Measurements from ENCODE around the gene CNP. TPM values are rescaled to one million over a fixed set of nuclear protein-coding genes. Genes with fewer than 3 reads are reported as not detected.

CNP gene
- total and polyA plus RNA-seq, 3 donors from 2014 or later = 40.8 to 89.7 (median 74.3) TPM

DNA sequence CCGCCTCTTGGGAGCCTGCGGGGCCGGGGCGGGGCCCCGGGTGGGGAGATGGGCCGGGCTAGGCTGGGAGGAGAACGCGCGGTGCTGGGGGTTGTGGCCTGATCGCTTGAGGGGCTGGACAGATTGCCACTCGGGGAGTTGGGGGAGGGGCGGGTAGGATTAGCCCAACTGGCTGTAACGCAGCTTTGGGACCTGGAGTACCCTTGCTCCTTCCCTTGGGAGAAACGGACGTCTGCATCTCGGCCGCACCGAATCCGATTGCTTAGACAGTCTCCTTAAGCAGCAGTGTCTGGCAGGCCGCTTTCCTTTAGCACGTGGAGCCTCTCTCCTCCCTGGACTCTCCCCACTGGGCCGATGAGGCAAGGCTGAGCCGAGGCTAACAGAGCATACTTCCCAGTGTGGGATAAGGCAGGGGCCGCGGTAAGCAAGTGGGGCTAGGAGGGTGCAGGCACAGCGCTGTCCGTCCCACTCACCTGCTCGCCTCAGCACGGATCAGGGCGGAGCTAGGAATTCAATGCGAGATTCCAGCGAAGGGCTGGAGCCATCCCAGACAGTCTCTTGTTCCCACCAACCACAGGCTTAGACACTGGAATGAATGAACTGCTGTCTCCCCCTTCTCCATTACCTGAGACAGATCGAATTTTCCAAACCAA is 47.3 kb upstream of the CNP start:
- Histone ChIP-seq H3K27me3 (no peaks in the 10 kb centered on the region), H3K27ac (peak overlapping the region in 1 of 2 donors; percentile 87), H3K4me3 (peak overlapping the region; percentile 82 to 90), H3K4me1 (peaks cover 17% of the 10 kb centered on the region), H3K9me3 (no peaks in the 10 kb centered on the region), H3K36me3 (ENCODE audit: low read depth, missing control alignments) (no peaks in the 10 kb centered on the region)
- TF ChIP-seq, protein P1, sequence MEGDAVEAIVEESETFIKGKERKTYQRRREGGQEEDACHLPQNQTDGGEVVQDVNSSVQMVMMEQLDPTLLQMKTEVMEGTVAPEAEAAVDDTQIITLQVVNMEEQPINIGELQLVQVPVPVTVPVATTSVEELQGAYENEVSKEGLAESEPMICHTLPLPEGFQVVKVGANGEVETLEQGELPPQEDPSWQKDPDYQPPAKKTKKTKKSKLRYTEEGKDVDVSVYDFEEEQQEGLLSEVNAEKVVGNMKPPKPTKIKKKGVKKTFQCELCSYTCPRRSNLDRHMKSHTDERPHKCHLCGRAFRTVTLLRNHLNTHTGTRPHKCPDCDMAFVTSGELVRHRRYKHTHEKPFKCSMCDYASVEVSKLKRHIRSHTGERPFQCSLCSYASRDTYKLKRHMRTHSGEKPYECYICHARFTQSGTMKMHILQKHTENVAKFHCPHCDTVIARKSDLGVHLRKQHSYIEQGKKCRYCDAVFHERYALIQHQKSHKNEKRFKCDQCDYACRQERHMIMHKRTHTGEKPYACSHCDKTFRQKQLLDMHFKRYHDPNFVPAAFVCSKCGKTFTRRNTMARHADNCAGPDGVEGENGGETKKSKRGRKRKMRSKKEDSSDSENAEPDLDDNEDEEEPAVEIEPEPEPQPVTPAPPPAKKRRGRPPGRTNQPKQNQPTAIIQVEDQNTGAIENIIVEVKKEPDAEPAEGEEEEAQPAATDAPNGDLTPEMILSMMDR (IDR thresholded peaks at IDR 0.05) = no peak
- no peak for TF ChIP-seq POLR2A (IDR thresholded peaks at IDR 0.05)
- intact Hi-C loops (cut with DNase I; ENCODE audit: low total_unique reads) = no loop called here
- 5% methylated on average over 10 to 33 of the region's 33 CpGs for WGBS, 2 donors
- peak; percentile 69 for DNase-seq

DNA sequence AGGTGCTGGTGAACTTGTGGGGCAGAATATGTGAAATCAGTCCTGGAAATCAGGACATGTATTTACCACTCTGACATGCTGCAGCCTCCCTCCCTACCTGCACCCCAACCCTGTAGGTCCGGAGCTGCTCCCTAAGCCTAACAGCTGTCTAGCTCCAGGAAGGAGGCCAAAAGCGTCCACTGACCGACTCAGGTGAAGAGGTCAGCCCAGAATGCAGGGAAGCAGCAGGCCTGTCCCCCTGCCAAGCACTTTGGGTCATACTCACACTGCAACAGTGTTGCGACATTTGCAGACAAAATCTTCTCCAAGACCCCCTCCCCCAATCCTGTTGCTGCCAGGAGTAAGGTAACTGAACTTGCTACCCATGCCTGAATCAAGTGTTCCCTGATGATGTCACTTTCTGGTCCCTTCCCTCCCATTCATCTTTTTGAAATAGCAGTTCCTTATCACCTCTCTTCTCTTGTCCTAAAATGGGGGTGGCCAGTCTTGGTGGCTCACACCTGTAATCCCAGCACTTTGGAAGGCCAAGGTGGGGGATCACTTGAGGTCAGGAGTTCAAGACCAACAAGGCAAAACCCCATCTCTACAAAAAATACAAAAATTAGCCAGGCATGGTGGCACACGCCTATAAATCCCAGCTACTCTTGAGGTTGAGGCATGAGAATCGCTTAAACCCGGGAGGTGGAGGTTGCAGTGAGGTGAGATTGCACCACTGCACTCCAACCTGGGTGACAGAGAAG is 46.6 kb upstream of the CNP start:
- Histone ChIP-seq H3K27ac (no peak overlapping the region), H3K4me3 (no peak overlapping the region), H3K9me3 (no peaks in the 10 kb centered on the region), H3K36me3 (ENCODE audit: low read depth, missing control alignments) (no peaks in the 10 kb centered on the region), H3K27me3 (no peaks in the 10 kb centered on the region), H3K4me1 (peaks cover 17% of the 10 kb centered on the region)
- TF ChIP-seq, protein P1 (IDR thresholded peaks at IDR 0.05) = no peak
- no peak for TF ChIP-seq POLR2A (IDR thresholded peaks at IDR 0.05)
- DNase-seq = peak; percentile 49
- WGBS, 2 donors = 57 to 59% methylated on average over 7 of the region's 7 CpGs
- intact Hi-C loops (cut with DNase I; ENCODE audit: low total_unique reads) = no loop called here

DNA sequence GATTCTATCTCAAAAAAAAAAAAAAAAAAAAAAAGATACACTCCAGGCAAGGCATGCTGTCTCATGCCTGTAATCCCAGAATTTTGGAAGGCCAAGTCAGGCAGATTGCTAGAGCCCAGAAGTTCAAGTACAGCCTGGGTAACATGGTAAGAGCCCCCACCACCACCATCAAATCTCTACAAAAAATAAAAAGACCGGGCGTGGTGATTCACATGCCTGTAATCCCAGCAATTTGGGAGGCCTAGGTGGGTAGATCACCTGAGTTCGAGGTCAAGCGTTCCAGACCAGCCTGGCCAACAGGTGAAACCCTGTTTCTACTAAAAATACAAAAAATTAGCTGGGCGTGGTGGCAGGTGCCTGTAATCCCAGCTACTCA is 46.0 kb upstream of the CNP start:
- no peaks in the 10 kb centered on the region for H3K36me3 ChIP-seq (ENCODE audit: low read depth, missing control alignments)
- intact Hi-C loops (cut with DNase I; ENCODE audit: low total_unique reads) = no loop called here

DNA sequence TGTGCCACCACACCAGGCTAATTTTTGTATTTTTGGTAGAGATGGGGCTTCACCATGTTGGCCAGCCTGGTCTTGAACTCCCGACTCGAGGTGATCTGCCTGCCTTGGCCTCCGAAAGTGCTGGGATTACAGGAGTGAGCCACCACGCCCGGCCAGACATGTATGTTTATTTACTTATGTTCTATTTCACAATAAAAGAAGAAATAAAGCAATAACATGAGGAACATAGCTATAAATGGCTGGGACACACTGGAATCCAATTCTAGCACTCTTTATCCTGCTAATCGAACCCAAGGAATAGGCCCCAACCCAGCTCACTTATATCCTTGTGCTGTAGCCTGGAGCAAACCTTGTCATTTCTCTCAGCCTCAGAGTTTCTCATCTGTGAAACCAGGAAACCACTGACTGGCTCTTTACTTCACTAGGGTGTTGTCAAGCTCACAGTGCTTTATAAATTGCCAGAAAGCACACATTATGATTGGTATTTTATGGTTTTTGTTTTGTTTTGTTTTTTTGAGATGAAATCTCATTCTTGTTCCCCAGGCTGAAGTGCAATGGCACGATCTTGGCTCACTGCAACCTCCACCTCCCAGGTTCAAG is 40.5 kb upstream of the CNP start:
- Histone ChIP-seq H3K4me1 (peaks cover 6% of the 10 kb centered on the region), H3K4me3 (no peak overlapping the region), H3K9me3 (no peaks in the 10 kb centered on the region), H3K27ac (no peak overlapping the region), H3K27me3 (no peaks in the 10 kb centered on the region), H3K36me3 (ENCODE audit: low read depth, missing control alignments) (no peaks in the 10 kb centered on the region)
- no peak for TF ChIP-seq POLR2A (IDR thresholded peaks at IDR 0.05)
- TF ChIP-seq, protein P1 (IDR thresholded peaks at IDR 0.05) = no peak
- intact Hi-C loops (cut with DNase I; ENCODE audit: low total_unique reads) = no loop called here
- no peak for DNase-seq
- 93 to 94% methylated on average over 7 of the region's 7 CpGs for WGBS, 2 donors

More for the DNA sequence above, 46.0 kb upstream of the CNP start:
- no peak for DNase-seq
- TF ChIP-seq, protein P1 (IDR thresholded peaks at IDR 0.05) = no peak
- TF ChIP-seq POLR2A (IDR thresholded peaks at IDR 0.05) = no peak
- Histone ChIP-seq H3K27me3 (no peaks in the 10 kb centered on the region), H3K4me1 (peaks cover 17% of the 10 kb centered on the region), H3K27ac (no peak overlapping the region), H3K4me3 (no peak overlapping the region), H3K9me3 (no peaks in the 10 kb centered on the region)
- WGBS, 2 donors = 95% methylated on average over 5 of the region's 5 CpGs
